ENCODE data around the gene AUH.
A peak's percentile ranks its signal among the peaks of the same experiment; 100 is the strongest.

DNA sequence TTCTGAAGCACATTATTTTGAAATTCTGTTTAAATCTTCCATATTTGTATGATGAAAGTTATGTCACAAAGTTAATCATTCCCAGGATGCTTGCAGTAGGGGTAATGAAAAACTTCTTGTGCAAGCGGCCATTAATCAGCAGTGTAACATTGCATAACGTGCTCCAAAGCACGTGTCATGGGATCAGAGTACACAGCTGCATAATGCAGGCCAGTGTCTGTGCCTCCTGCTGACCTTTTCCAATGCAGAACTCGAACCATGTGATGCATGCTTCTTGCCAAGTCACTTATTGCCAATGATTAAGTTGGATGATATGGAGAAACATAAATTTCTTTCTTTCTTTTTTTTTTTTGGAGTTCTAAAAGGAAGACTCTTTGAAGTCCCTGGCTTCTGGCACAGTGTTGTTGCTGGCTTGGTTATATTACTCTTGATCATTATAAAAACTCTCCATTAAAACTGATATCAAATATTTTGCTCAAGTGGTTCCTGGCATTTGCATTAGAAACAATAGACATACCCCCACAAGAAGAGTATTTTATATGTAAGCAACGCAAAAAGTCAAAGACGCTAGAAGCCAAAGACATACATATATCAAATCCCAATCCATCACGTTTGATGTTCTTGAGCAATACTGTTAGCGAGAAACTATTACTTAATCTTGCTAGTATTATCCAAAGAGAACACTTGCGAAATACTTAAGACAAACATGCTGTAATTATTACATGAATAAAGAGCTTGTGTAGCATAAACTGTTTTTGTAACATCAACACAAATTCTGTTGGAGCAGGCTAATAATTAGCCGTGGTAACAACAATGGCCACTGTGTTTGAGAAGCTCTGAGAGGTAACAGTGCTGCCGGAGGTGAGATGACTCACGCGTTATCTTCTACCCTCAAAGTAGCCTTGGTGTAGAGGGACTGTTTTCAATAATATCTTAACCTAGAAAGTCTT lies 164.2 kb downstream of the AUH start:
- TF ChIP-seq POLR2AphosphoS5 (IDR thresholded peaks at IDR 0.05; ENCODE audit: borderline replicate concordance, low read depth, low read length) (peak; percentile 32; the same call in 1 of the 2 replicates), EZH2 (IDR thresholded peaks at IDR 0.05) (no peak)
